CD4-positive, CD25-positive, alpha-beta regulatory T cell (primary cell): ENCODE data around the gene COA1. TPM values are rescaled to one million over a fixed set of nuclear protein-coding genes. Genes with fewer than 3 reads are reported as not detected.
"Not testable (repeated sequence)": the region's sequence is repeated elsewhere in the genome, so short reads cannot be mapped to it uniquely, and the experiment has no call there.

ENCODE experiments used
- ATAC-seq, 2 donors: fragments of 150-1000 bp; cut with Tn5 transposase; one replicate each; pipeline ENCODE4 v1.10.0; 2021; ENCODE audit warnings: low read depth in 2 of 2, moderate number of reproducible peaks in 2 of 2, moderate library complexity in 1 of 2
- DNase-seq, 3 donors: peaks; one replicate each; pipeline versions ENCODE4 v3.0.0 to v3.0.0-alpha.2; 2012 to 2022; ENCODE audit warnings: mixed read lengths in 1 of 3
- H3K27ac ChIP-seq: one replicate; pipeline ENCODE4 v1.7.0; 2013; ENCODE audit warnings: mild to moderate bottlenecking, low read length; ENCODE audit not compliant: insufficient read depth, poor library complexity, severe bottlenecking
- H3K27me3 ChIP-seq: one replicate; pipeline ENCODE4 v1.7.0; 2013; ENCODE audit warnings: low read length; ENCODE audit not compliant: control insufficient read depth, insufficient read depth
- H3K36me3 ChIP-seq: one replicate; pipeline ENCODE4 v1.7.0; 2013; ENCODE audit warnings: mild to moderate bottlenecking, low read length, moderate library complexity; ENCODE audit not compliant: control insufficient read depth, insufficient read depth
- H3K4me1 ChIP-seq: 2 replicates; pipeline ENCODE4 v1.7.0; 2013; ENCODE audit warnings: mild to moderate bottlenecking, low read length; ENCODE audit not compliant: insufficient read depth, control insufficient read depth, poor library complexity, severe bottlenecking
- H3K4me3 ChIP-seq: one replicate; pipeline ENCODE4 v1.7.0; 2013; ENCODE audit warnings: low read depth, mild to moderate bottlenecking, low read length, moderate library complexity
- H3K9me3 ChIP-seq, 2 experiments: 1 replicate in 1 of 2; 2 replicates in 1 of 2; pipeline ENCODE4 v1.7.0; 2013; ENCODE audit warnings: low read length in 2 of 2, mild to moderate bottlenecking in 1 of 2, moderate library complexity in 1 of 2; ENCODE audit not compliant: control insufficient read depth in 2 of 2
- H3K27ac Mint-ChIP-seq, 3 donors: one replicate each; pipeline ENCODE4 v1.8.0; 2020 to 2022; ENCODE audit warnings: mild to moderate bottlenecking in 3 of 3, mixed read lengths in 3 of 3, moderate library complexity in 2 of 3
- H3K27me3 Mint-ChIP-seq: one replicate; pipeline ENCODE4 v1.8.0; 2022; ENCODE audit warnings: mild to moderate bottlenecking, mixed read lengths
- H3K36me3 Mint-ChIP-seq: one replicate; pipeline ENCODE4 v1.8.0; 2020; ENCODE audit warnings: mixed read lengths
- H3K4me1 Mint-ChIP-seq, 4 donors: one replicate each; pipeline ENCODE4 v1.8.0; 2020 to 2022; ENCODE audit warnings: mixed read lengths in 4 of 4, mild to moderate bottlenecking in 1 of 4
- H3K4me3 Mint-ChIP-seq, 4 donors: one replicate each; pipeline ENCODE4 v1.8.0; 2020 to 2022; ENCODE audit warnings: mild to moderate bottlenecking in 4 of 4, mixed read lengths in 4 of 4, moderate library complexity in 3 of 4
- H3K9me3 Mint-ChIP-seq, 7 donors: one replicate each; pipeline ENCODE4 v1.8.0; 2020 to 2022; ENCODE audit warnings: mixed read lengths in 7 of 7, mild to moderate bottlenecking in 3 of 7, moderate library complexity in 2 of 7
- polyA plus RNA-seq, 4 donors: library from polyadenylated mRNA; unstranded; fragments of 300-500 nt; fragmentation: Illumina TruSeq; gene quantifications; one replicate each; pipeline ENCODE4 v1.2.3, GENCODE V29; 2021
- total RNA-seq: library from RNA; stranded (reverse); gene quantifications from one replicate; pipeline ENCODE4 v1.2.3, GENCODE V29; 2022

The COA1 gene
- total and polyA plus RNA-seq, 5 donors from 2014 or later: 41.3 to 65.8 (median 48.6) TPM

DNA sequence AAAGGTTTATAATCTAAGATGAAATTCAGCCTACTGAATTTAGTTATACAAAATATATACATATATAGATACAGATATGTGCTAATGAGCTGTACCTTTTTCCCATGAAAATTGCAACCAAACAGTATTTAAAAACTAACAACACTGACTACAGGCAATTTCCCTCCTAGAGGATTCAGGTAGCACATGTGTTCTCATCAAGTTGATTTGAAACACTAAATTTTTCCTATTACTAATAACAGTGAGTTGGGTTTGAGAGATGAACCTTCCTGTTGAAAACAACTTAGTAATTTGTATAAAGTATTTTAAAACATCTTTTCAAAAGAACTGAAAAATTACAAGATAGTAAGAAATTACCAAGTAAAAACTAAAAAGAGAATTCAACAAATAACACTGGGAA lies 51.5 kb downstream of the COA1 start:
- Mint-ChIP-seq H3K4me1 (peaks cover 43 to 87% (median 67%) of the 10 kb centered on the region in 4 donors), H3K4me3 (peak overlapping the region in 2 of 4 donors; percentile 2 to 47), H3K27ac (no peak overlapping the region), H3K36me3 (peaks cover 11% of the 10 kb centered on the region), H3K27me3 (no peaks in the 10 kb centered on the region), H3K9me3 (peaks cover 0 to 4% (median 2%) of the 10 kb centered on the region in 7 donors)
- no peaks in the 10 kb centered on the region for H3K36me3 ChIP-seq
- no peaks in the 10 kb centered on the region for H3K27me3 ChIP-seq
- no peak for DNase-seq
- no peak overlapping the region for H3K4me3 ChIP-seq
- H3K4me1 ChIP-seq: peaks cover 21% of the 10 kb centered on the region
- no peaks in the 10 kb centered on the region for H3K9me3 ChIP-seq
- no peak overlapping the region for H3K27ac ChIP-seq
- no peak for ATAC-seq

- H3K4me3 ChIP-seq: no peak overlapping the region
- Mint-ChIP-seq H3K4me3 (peak overlapping the region in 1 of 4 donors; percentile 47), H3K36me3 (peaks cover 23% of the 10 kb centered on the region), H3K27ac (peak overlapping the region; percentile 1 to 76 (median 32)), H3K9me3 (peaks cover 0 to 7% (median 4%) of the 10 kb centered on the region in 7 donors), H3K4me1 (peaks cover 48 to 88% (median 64%) of the 10 kb centered on the region in 4 donors), H3K27me3 (no peaks in the 10 kb centered on the region)
- H3K36me3 ChIP-seq: no peaks in the 10 kb centered on the region
- H3K27ac ChIP-seq: no peak overlapping the region
- DNase-seq (no peak), ATAC-seq (no peak)
- no peaks in the 10 kb centered on the region for H3K27me3 ChIP-seq
- no peaks in the 10 kb centered on the region for H3K9me3 ChIP-seq
- H3K4me1 ChIP-seq: peaks cover 26% of the 10 kb centered on the region
These were observed 54.5 kb downstream of the COA1 start for GRCh38 chr7:43674559-43675436.

DNA sequence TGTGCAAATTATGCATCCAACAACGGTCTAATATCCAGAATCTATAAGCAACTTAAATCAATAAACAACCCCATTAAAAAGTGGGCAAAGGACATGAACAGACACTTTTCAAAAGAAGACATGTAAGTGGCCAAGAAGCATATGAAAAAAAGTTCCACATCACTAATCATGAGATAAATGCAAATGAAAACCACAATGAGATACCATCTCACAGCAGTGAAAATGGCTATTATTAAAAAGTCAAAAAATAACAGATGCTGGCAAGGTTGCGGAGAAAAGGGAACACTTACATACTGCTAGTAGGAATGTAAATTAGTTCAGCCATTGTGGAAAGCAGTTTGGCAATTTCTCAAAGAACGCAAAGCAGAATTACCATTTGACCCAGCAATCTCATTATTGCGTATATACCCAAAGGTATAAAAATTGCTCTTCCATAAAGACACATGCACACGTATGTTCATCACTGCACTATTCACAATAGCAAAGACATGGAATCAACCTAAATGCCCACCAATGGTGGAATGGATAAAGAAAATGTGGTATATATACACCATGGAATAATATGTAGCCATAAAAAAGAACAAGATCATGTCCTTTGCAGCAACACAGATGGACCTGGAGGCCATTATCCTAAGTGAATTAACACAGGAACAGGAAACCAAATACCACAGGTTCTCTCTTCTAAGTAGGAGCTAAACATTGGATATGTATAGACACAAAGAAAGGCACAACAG lies 55.9 kb downstream of the COA1 start:
- H3K4me3 ChIP-seq, H3K9me3 Mint-ChIP-seq, DNase-seq, H3K27ac ChIP-seq, H3K27me3 Mint-ChIP-seq, H3K27me3 ChIP-seq, H3K36me3 ChIP-seq, H3K9me3 ChIP-seq, H3K27ac Mint-ChIP-seq, ATAC-seq: not testable (repeated sequence)
- Mint-ChIP-seq H3K36me3 (peaks cover 23% of the 10 kb centered on the region), H3K4me3 (peak overlapping the region in 1 of 4 donors; percentile 56), H3K4me1 (peaks cover 43 to 89% (median 65%) of the 10 kb centered on the region in 4 donors)
- peaks cover 23% of the 10 kb centered on the region for H3K4me1 ChIP-seq

GRCh38 chr7:43671521-43671920 lies 57.8 kb downstream of the COA1 start:
- peaks cover 26% of the 10 kb centered on the region for H3K36me3 Mint-ChIP-seq
- peaks cover 20% of the 10 kb centered on the region for H3K4me1 ChIP-seq
- H3K27me3 ChIP-seq: no peaks in the 10 kb centered on the region
- H3K9me3 Mint-ChIP-seq: peaks cover 0 to 8% (median 4%) of the 10 kb centered on the region in 7 donors
- H3K4me3 ChIP-seq: no peak overlapping the region
- peak overlapping the region in 1 of 4 donors; percentile 56 for H3K4me3 Mint-ChIP-seq
- DNase-seq: no peak
- no peaks in the 10 kb centered on the region for H3K27me3 Mint-ChIP-seq
- H3K4me1 Mint-ChIP-seq: peaks cover 46 to 90% (median 63%) of the 10 kb centered on the region in 4 donors
- H3K27ac Mint-ChIP-seq: peak overlapping the region in 1 of 3 donors; percentile 78
- H3K27ac ChIP-seq: no peak overlapping the region
- no peak for ATAC-seq
- H3K9me3 ChIP-seq: no peaks in the 10 kb centered on the region
- H3K36me3 ChIP-seq: no peaks in the 10 kb centered on the region

GRCh38 chr7:43669286-43670081 lies 59.8 kb downstream of the COA1 start:
- H3K36me3 Mint-ChIP-seq: peaks cover 24% of the 10 kb centered on the region
- no peaks in the 10 kb centered on the region for H3K27me3 Mint-ChIP-seq
- H3K9me3 ChIP-seq: no peaks in the 10 kb centered on the region
- peak; percentile 74 to 77 (median 74) for DNase-seq
- H3K27ac Mint-ChIP-seq: peak overlapping the region; percentile 78 to 89 (median 88)
- no peaks in the 10 kb centered on the region for H3K36me3 ChIP-seq
- peaks cover 20% of the 10 kb centered on the region for H3K4me1 ChIP-seq
- H3K4me1 Mint-ChIP-seq: peaks cover 59 to 94% (median 72%) of the 10 kb centered on the region in 4 donors
- peak; percentile 79 to 80 for ATAC-seq
- peak overlapping the region; percentile 62 to 95 (median 85) for H3K4me3 Mint-ChIP-seq
- no peaks in the 10 kb centered on the region for H3K27me3 ChIP-seq
- H3K27ac ChIP-seq: peak overlapping the region; percentile 78
- peak overlapping the region; percentile 77 for H3K4me3 ChIP-seq
- H3K9me3 Mint-ChIP-seq: peaks cover 0 to 10% (median 1%) of the 10 kb centered on the region in 7 donors

DNA sequence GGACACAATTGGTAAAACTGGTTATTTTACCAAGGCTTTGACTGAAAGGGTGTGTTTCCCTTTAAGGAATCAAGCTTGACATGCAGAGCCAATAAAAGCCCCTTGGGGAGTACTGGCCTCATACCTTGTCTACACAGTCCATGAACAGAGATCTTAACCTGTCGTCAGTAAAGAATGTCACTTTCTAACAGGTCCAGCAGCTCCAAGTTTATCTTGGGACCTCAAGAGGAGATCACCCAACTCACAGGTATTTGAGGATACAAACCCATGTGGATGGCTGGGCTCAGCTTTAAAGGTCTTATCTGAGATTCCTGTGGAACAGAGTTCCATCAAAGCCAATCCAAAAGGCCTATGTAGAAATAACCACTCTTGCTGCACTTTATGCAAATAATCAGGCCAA lies 61.3 kb downstream of the COA1 start:
- H3K36me3 Mint-ChIP-seq: peaks cover 23% of the 10 kb centered on the region
- peaks cover 46 to 93% (median 60%) of the 10 kb centered on the region in 4 donors for H3K4me1 Mint-ChIP-seq

GRCh38 chr7:43666938-43667337 lies 62.4 kb downstream of the COA1 start:
- H3K4me1 ChIP-seq: peaks cover 13% of the 10 kb centered on the region
- H3K27ac Mint-ChIP-seq: peak overlapping the region in 1 of 3 donors; percentile 17
- H3K27me3 ChIP-seq: no peaks in the 10 kb centered on the region
- no peaks in the 10 kb centered on the region for H3K9me3 ChIP-seq
- DNase-seq (no peak), ATAC-seq (no peak)
- H3K36me3 Mint-ChIP-seq: peaks cover 21% of the 10 kb centered on the region
- no peaks in the 10 kb centered on the region for H3K27me3 Mint-ChIP-seq
- peak overlapping the region in 1 of 4 donors; percentile 49 for H3K4me3 Mint-ChIP-seq
- no peak overlapping the region for H3K4me3 ChIP-seq
- no peaks in the 10 kb centered on the region for H3K36me3 ChIP-seq
- peaks cover 41 to 85% (median 54%) of the 10 kb centered on the region in 4 donors for H3K4me1 Mint-ChIP-seq
- H3K9me3 Mint-ChIP-seq: peaks cover 0 to 6% (median 1%) of the 10 kb centered on the region in 7 donors
- no peak overlapping the region for H3K27ac ChIP-seq

More for the DNA sequence above, 61.3 kb downstream of the COA1 start:
- Histone ChIP-seq H3K27ac (no peak overlapping the region), H3K4me1 (peaks cover 16% of the 10 kb centered on the region), H3K4me3 (no peak overlapping the region), H3K9me3 (no peaks in the 10 kb centered on the region), H3K36me3 (no peaks in the 10 kb centered on the region), H3K27me3 (no peaks in the 10 kb centered on the region)
- DNase-seq (no peak), ATAC-seq (no peak)
- no peaks in the 10 kb centered on the region for H3K27me3 Mint-ChIP-seq
- H3K9me3 Mint-ChIP-seq: peaks cover 0 to 6% (median 1%) of the 10 kb centered on the region in 7 donors
- H3K4me3 Mint-ChIP-seq: no peak overlapping the region
- H3K27ac Mint-ChIP-seq: peak overlapping the region in 2 of 3 donors; percentile 78 to 88
